OCI-LY1 (cell line): ENCODE results near the gene PEX10.

Experiments used
- CTCF ChIP-seq: fragments of 200-600 bp; sonication (generic), shearing (Covaris generic); IDR thresholded peaks from 2 replicates; pipeline ENCODE4 v1.5.1; 2017; ENCODE audit warnings: mild to moderate bottlenecking, antibody characterized with exemption, low read length, moderate library complexity, mixed read lengths
- EZH2 ChIP-seq: fragments of 200-600 bp; sonication (generic), shearing (Covaris generic); IDR thresholded peaks from 2 replicates; pipeline ENCODE4 v1.8.0; 2017; ENCODE audit warnings: borderline replicate concordance, mixed run types, mild to moderate bottlenecking, antibody characterized with exemption, low read length, moderate library complexity, mixed read lengths

- TF ChIP-seq CTCF (no peak), EZH2 (no peak)
Observed at GRCh38 chr1:2358651-2359640, 53.4 kb downstream of the PEX10 start.
